Measurements from ENCODE around the gene ITGA1.

DNA sequence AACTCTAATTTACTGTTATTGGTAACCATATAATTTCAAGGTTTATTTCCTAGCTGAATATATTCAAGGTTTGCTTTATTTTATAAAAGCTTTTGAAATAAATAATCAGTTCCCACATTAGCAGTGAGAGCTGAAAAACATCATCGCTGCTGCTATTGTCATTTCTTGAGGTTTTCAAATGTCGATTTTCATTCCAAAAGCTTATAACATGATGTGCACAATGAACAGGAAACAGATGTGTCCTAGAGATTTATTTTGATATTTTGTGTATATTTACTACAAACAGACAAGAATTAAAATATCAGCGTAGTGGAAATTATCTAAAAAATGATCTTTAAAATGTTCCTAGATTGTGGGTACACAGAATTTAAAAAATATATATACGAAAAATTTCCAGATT is 10.5 kb upstream of the ITGA1 start:
- TF ChIP-seq POLR2A (IDR thresholded peaks at IDR 0.05), result no peak
- TF ChIP-seq, protein P1, sequence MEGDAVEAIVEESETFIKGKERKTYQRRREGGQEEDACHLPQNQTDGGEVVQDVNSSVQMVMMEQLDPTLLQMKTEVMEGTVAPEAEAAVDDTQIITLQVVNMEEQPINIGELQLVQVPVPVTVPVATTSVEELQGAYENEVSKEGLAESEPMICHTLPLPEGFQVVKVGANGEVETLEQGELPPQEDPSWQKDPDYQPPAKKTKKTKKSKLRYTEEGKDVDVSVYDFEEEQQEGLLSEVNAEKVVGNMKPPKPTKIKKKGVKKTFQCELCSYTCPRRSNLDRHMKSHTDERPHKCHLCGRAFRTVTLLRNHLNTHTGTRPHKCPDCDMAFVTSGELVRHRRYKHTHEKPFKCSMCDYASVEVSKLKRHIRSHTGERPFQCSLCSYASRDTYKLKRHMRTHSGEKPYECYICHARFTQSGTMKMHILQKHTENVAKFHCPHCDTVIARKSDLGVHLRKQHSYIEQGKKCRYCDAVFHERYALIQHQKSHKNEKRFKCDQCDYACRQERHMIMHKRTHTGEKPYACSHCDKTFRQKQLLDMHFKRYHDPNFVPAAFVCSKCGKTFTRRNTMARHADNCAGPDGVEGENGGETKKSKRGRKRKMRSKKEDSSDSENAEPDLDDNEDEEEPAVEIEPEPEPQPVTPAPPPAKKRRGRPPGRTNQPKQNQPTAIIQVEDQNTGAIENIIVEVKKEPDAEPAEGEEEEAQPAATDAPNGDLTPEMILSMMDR (IDR thresholded peaks at IDR 0.05), result no peak
